AML-193 (cell line): ENCODE results near the gene STYXL2.

ENCODE experiments used
- DNase-seq, 2 experiments: peaks; one replicate each; lab custom pipeline; 2025; lab: John Stamatoyannopoulos, UW

Gene STYXL2

GRCh38 chr1:167136191-167136614, 42.3 kb downstream of the STYXL2 start:
- no peak for DNase-seq

DNA sequence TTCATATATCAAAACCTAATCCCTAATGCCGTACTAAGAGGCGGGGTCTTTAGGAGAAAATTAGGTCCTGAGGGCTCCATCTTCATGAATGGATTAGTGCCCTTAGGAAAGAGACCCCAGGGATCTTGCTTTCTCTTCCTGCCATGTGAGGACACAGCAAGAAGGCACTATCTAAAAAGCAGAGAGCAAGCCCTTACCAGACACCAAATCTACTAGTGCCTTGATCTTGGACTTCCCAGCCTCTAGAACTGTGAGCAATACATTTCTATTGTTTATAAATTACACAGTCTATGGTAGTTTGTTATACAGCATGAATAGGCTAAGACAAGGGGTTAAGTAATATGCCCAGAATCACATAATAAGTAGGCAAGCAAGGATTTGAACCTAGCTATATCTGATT, 42.9 kb downstream of the STYXL2 start:
- DNase-seq = no peak

DNA sequence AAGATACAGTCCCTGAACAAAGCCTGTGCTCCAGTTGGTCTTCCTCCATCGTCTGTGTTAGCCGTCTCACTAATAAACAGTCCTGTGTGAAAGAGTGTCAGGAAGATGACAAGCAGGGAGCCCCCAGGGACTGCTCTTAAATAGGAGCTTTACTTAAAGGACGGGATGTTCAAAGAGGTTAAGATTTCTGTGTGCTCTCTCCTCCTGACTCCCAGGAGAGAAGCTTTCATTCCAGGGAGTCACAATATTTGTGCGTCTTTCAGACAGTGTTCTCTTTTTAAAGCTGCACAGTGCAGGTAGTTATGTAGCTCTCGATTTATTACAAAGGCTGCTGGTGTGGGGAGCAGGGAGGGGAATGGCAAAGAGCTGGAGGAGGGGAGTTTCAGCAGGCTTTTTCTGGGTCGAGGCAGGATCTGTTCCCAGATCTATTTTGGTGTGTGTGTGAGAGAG, 43.5 kb downstream of the STYXL2 start:
- no peak for DNase-seq

- no peak for DNase-seq
These were observed 44.1 kb downstream of the STYXL2 start for GRCh38 chr1:167137793-167138510.

- DNase-seq = no peak
These were observed 44.8 kb downstream of the STYXL2 start for GRCh38 chr1:167138703-167139102.

- no peak for DNase-seq
These were observed 48.1 kb downstream of the STYXL2 start for GRCh38 chr1:167141963-167142362.
